DMS153 (cell line): ENCODE data around the gene EAF1.
"Not testable (repeated sequence)": the region's sequence is repeated elsewhere in the genome, so short reads cannot be mapped to it uniquely, and the experiment has no call there.

ENCODE experiments used
- DNase-seq: peaks from one replicate; lab custom pipeline; 2025; lab: John Stamatoyannopoulos, UW

The EAF1 gene

DNA sequence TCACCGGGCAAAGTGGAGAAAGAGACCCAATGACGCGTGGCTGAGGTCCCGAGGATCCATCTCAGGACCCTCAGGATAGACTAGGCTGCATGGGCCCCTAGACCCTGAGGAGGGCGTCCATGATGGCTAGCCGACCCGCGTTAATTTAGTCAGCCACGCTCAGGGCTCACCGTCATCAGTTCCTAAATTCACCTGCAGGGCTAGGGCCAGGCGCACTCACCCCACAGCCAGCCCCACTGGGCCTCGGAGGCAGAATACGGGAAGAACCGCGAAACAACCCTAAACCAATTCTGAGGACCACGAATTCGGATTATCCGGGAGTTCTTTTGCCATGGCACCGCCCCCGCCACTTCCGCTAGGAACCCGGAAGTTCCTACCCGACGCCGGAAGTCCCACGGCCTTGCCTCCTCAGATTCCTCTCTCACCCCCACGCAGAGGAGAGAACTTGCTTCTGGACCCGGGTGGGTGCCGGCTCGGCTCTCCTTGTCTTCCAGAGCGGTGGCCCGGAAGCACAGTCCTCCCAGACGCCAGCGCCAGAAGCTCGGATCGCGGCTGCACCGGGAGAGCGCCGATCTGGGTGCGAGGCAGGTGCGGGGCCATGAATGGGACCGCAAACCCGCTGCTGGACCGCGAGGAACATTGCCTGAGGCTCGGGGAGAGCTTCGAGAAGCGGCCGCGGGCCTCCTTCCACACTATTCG, at the start of gene EAF1, which contains the start of gene METTL6:
TSS of gene EAF1 (plus strand) at position 417 of the 699 bp plus-strand sequence. CDS start at position 599, 182 bp downstream.
TSS of gene METTL6 (minus strand) at position 363 of the 699 bp plus-strand sequence. CDS start 1,033 bp downstream, outside the sequence.
- no peak for DNase-seq

DNA sequence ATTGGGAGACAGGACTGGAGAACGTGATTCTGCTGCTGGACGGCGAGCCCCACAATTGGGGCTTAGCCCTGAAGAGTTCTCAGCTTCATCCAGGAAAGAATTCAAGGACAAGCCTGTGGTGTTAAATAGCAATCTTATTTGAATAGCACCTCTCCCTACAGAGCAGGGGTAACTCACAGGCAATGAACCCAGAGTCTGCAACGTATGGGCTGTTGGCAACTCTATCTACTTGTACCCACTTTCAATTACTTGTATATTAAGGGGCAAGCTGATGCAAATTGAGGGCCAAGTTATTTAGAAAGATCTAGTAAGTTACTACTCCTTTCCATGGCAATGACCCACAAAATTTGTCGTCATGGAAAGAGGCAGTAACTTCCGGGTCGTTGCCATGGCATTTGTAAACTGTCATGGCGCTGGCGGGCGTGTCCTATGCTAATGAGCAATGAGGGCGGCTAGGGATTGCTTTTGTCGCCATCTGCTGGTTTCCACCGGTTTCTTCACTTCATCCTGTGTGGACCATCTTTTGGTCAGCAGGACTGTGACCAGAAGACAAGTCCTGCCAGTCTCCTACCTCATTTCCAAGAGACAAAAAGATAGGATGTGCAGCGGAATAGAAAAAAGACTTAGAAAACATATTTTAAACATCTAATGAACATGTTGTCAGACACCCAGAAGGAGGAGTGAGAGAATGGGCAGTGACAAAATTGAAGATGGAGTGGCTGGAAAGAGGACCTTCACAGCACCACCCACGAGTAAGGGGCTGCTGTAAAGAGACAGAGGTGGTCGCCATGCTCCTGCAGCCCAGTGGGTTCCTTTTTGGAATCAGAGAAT, 49.2 kb upstream of the EAF1 start:
- DNase-seq: peak; percentile 70

DNA sequence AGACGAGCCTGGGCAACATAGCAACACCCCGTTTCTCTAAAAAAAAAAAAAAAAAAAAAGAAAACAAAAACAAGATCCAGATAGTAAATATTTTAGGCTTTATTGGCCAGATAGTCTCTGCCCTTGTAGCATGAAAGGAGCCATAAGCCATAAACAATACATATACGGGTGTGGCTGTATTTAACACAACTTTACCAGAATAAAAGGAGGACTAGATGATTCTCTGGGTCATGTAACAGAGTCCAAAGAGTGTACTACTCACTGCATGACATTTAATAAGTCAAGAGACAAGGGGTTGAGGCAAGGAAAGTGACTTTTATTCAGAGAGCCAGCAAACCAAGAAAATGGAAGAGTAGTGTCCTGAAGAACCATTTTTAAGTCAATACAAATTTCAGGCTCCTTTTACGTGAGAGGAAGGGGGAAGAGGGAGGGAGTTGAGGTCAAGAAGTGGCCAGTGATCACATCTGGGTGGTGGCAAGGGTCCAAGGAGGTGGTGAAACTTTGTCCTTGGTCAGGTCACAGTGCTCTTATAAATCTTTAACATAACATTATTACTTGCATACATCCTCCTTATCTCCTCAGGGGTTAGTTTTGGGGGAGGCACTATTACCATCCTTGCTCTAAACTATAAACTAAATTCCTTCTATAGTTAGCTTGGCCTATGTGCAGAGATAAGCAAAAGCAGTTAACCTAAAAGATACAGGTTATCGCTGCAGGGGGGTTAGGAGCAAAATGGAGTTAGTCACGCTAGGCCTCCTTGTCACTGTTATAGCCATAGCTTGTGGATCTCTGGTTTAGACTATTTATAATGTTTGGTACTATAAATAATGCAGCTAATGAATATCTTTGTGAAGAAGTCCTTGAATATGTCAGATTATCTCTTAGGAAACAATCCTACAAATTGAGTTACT, 46.2 kb upstream of the EAF1 start:
- DNase-seq: no peak

GRCh38 chr3:15382405-15382923, 44.9 kb upstream of the EAF1 start:
- DNase-seq: no peak

GRCh38 chr3:15384510-15385237, 42.7 kb upstream of the EAF1 start:
- no peak for DNase-seq

- DNase-seq: not testable (repeated sequence)
These were observed 42.1 kb upstream of the EAF1 start for GRCh38 chr3:15385238-15385695.

DNA sequence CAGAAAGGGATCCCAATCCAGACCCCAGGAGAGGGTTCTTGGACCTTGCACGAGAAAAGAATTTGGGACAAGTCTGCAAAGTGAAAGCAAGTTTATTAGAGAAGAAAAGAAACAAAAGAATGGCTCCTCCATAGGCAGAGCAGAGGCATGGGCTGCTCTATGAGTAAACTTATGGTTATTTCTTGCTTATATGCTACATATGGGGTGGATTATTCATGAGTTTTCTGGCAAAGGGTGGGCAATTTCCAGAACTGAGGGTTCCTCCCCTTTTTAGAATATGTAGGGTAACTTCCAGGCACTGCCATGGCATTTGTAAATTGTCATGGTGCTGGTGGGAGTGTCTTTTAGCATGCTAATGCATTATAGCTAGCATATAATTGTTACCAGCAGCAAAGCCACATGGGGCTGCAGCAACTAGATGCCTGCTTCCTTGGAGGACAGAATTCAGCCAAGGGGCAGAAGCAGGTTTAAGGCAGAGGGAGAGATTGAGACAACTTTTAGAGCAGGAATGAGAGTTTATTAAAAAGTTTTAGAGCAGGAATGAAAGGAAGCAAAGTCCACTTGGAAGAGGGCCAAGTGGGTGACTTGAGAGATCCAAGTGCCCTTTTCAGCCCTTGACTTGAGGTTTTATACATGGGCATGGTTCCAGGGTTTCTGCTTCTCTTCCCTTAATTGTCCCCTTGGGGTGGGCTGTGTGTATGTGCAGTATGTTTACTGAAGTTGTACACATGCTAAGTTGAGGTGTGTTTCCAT, 41.3 kb upstream of the EAF1 start:
- no peak for DNase-seq

DNA sequence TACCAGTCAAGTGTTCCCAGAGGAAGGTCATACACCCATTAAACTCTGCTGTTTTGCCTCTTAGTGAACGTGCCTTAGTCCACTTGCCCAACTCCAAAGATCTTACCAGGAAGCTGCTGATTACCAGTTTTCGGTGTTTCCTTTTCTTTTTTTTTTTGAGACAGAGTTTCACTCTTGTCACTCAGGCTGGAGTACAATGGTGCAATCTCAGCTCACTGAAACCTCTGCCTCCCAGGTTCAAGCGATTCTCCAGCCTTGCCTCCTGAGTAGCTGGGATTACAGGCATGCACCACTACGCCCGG, 40.8 kb upstream of the EAF1 start:
- DNase-seq: not testable (repeated sequence)

GRCh38 chr3:15387171-15387581, 40.2 kb upstream of the EAF1 start:
- DNase-seq: no peak

- DNase-seq: no peak
These were observed 39.7 kb upstream of the EAF1 start for GRCh38 chr3:15387735-15388134.

DNA sequence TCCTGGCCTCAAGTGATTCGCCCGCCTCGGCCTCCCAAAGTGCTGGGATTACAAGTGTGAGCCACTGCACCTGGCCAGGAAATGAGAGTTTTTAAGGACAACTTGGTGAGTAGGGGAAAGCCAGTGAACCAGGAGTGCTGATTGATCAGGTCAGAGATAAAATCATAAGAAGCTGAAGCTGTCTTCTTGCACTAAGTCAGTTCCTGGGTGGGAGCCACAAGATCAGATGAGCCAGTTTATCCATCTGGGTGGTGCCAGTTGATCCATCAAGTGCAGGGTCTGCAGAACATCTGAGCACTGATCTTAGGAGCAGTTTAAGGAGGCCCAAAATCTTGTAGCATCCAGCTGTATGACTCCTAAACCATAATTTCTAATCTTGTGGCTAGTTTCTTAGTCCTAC, 39.1 kb upstream of the EAF1 start:
- not testable (repeated sequence) for DNase-seq

GRCh38 chr3:15390460-15390859, 36.9 kb upstream of the EAF1 start:
- no peak for DNase-seq

DNA sequence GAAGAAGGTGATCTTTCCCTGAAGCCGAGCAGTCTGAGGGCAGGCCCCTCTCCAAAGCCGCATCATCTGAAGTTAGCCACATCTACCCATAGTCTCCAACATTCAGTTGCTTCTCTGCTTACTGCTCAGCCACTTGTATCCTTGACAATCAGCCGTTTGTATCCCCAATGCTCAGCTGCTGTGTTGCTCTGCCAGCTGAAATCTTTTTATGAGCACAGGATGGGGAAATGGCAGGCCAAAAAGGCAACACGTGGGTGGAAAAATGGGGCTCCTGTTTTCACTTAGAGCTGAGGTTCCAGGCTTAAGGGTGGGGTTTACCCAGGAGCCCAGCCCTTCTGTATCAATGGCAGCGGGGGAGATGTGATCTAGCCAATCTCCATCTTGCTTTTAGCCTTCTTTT, 36.4 kb upstream of the EAF1 start:
- no peak for DNase-seq

DNA sequence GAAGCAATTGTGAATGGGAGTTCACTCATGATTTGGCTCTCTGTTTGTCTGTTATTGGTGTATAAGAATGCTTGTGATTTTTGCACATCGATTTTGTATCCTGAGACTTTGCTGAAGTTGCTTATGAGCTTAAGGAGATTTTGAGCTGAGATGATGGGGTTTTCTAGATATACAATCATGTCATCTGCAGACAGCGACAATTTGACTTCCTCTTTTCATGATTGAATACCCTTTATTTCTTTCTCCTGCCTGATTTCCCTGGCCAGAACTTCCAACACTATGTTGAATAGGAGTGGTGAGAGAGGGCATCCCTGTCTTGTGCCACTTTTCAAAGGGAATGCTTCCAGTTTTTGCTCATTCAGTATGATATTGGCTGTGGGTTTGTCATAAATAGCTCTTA, 34.1 kb upstream of the EAF1 start:
- DNase-seq: not testable (repeated sequence)

GRCh38 chr3:15398731-15399133, 28.7 kb upstream of the EAF1 start:
- not testable (repeated sequence) for DNase-seq

GRCh38 chr3:15399970-15400369, 27.4 kb upstream of the EAF1 start:
- no peak for DNase-seq

- DNase-seq: no peak
These were observed 25.5 kb upstream of the EAF1 start for GRCh38 chr3:15401936-15402335.

DNA sequence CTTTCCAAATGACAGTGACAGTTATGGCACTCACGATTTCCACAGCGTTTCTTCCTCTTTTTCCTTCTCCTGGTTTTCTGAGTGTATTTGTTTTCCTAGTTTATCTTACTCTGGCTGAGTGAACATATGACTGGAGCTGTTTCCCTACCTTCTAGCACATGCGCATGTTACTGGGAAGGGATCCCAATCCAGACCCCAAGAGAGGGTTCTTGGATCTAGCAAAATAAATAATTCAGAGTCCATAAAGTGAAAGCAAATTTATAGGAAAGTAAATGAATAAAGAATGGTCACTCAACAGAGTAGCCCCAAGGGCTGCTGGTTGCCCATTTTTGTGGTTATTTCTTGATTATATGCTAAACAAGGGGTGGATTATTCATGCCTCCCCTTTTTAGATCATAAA, 23.9 kb upstream of the EAF1 start:
- DNase-seq: no peak

GRCh38 chr3:15403965-15404364, 23.4 kb upstream of the EAF1 start:
- no peak for DNase-seq

- DNase-seq: no peak
These were observed 22.6 kb upstream of the EAF1 start for GRCh38 chr3:15404767-15405166.
